ENCODE data around the gene CCDC54. TPM values are rescaled to one million over a fixed set of nuclear protein-coding genes. Genes with fewer than 3 reads are reported as not detected.

Gene CCDC54
- total RNA-seq, 1 experiment from 2014 or later = not detected

GRCh38 chr3:107356706-107357105, 20.5 kb upstream of the CCDC54 start:
- Mint-ChIP-seq H3K4me3 (ENCODE audit: unreplicated experiment) (no peak overlapping the region), H3K27ac (ENCODE audit: low read depth, unreplicated experiment) (no peak overlapping the region), H3K27me3 (ENCODE audit: insufficient read depth, unreplicated experiment) (no peaks in the 10 kb centered on the region), H3K9me3 (ENCODE audit: unreplicated experiment) (no peaks in the 10 kb centered on the region), H3K36me3 (ENCODE audit: insufficient read depth, unreplicated experiment) (peaks cover 6% of the 10 kb centered on the region), H3K4me1 (ENCODE audit: insufficient read depth, unreplicated experiment) (no peaks in the 10 kb centered on the region)
- ChIA-PET POLR2A (no interaction called here), CTCF (interaction anchor here (0.6 kb wide), 1 partner anchor 190 kb away, joined by 3 read pairs; no protein-coding TSS in a partner anchor)
- TF ChIP-seq CTCF (IDR thresholded peaks at IDR 0.05; ENCODE audit: unreplicated experiment) = no peak
- BruUV-seq (replicated peaks) = no TSS peak
- intact Hi-C loops (cut with micrococcal nuclease) = no loop called here
- no peak for DNase-seq (ENCODE audit: unreplicated experiment)

- Mint-ChIP-seq H3K27ac (ENCODE audit: low read depth, unreplicated experiment) (no peak overlapping the region), H3K9me3 (ENCODE audit: unreplicated experiment) (peaks cover 7% of the 10 kb centered on the region), H3K27me3 (ENCODE audit: insufficient read depth, unreplicated experiment) (no peaks in the 10 kb centered on the region), H3K4me1 (ENCODE audit: insufficient read depth, unreplicated experiment) (peaks cover 7% of the 10 kb centered on the region), H3K4me3 (ENCODE audit: unreplicated experiment) (no peak overlapping the region), H3K36me3 (ENCODE audit: insufficient read depth, unreplicated experiment) (peaks cover 6% of the 10 kb centered on the region)
- POLR2A ChIA-PET = interaction anchor here (0.6 to 1.0 kb wide), 3 partner anchors 28 to 74 kb away, joined by 3 to 5 read pairs (median 4); no protein-coding TSS in a partner anchor
- TF ChIP-seq CTCF (IDR thresholded peaks at IDR 0.05; ENCODE audit: unreplicated experiment) = no peak
- intact Hi-C loops (cut with micrococcal nuclease) = no loop called here
- no TSS peak for BruUV-seq (replicated peaks)
- no peak for DNase-seq (ENCODE audit: unreplicated experiment)
- CTCF ChIA-PET = interaction anchor here (1.7 to 2.3 kb wide), 2 partner anchors 31 to 59 kb away, joined by 3 to 8 read pairs; no protein-coding TSS in a partner anchor
These were observed 15.6 kb upstream of the CCDC54 start for GRCh38 chr3:107361633-107362032.

GRCh38 chr3:107365051-107365450, 12.2 kb upstream of the CCDC54 start:
- no peak overlapping the region for H3K27ac Mint-ChIP-seq (ENCODE audit: low read depth, unreplicated experiment)
- no TSS peak for BruUV-seq (replicated peaks)
- H3K9me3 Mint-ChIP-seq (ENCODE audit: unreplicated experiment) = peaks cover 7% of the 10 kb centered on the region
- DNase-seq (ENCODE audit: unreplicated experiment) = no peak
- H3K27me3 Mint-ChIP-seq (ENCODE audit: insufficient read depth, unreplicated experiment) = no peaks in the 10 kb centered on the region
- TF ChIP-seq CTCF (IDR thresholded peaks at IDR 0.05; ENCODE audit: unreplicated experiment) = no peak
- ChIA-PET POLR2A (no interaction called here), CTCF (no interaction called here)
- H3K36me3 Mint-ChIP-seq (ENCODE audit: insufficient read depth, unreplicated experiment) = no peaks in the 10 kb centered on the region
- intact Hi-C loops (cut with micrococcal nuclease) = no loop called here
- peaks cover 25% of the 10 kb centered on the region for H3K4me1 Mint-ChIP-seq (ENCODE audit: insufficient read depth, unreplicated experiment)
- H3K4me3 Mint-ChIP-seq (ENCODE audit: unreplicated experiment) = no peak overlapping the region

GRCh38 chr3:107366766-107367165, 10.5 kb upstream of the CCDC54 start:
- Mint-ChIP-seq H3K36me3 (ENCODE audit: insufficient read depth, unreplicated experiment) (no peaks in the 10 kb centered on the region), H3K4me3 (ENCODE audit: unreplicated experiment) (no peak overlapping the region), H3K9me3 (ENCODE audit: unreplicated experiment) (peaks cover 7% of the 10 kb centered on the region), H3K27ac (ENCODE audit: low read depth, unreplicated experiment) (peak overlapping the region; percentile 32), H3K4me1 (ENCODE audit: insufficient read depth, unreplicated experiment) (peaks cover 25% of the 10 kb centered on the region), H3K27me3 (ENCODE audit: insufficient read depth, unreplicated experiment) (no peaks in the 10 kb centered on the region)
- no peak for TF ChIP-seq CTCF (IDR thresholded peaks at IDR 0.05; ENCODE audit: unreplicated experiment)
- no TSS peak for BruUV-seq (replicated peaks)
- ChIA-PET CTCF (interaction anchor here (0.6 kb wide), 1 partner anchor 351 kb away, joined by 3 read pairs; no protein-coding TSS in a partner anchor), POLR2A (interaction anchor here (0.7 kb wide), 1 partner anchor 26 kb away, joined by 3 read pairs; no protein-coding TSS in a partner anchor)
- intact Hi-C loops (cut with micrococcal nuclease) = no loop called here
- peak; percentile 20 for DNase-seq (ENCODE audit: unreplicated experiment)
